Muscle layer of colon (tissue), 2 donors: Measurements from ENCODE around the gene CXXC5.

ENCODE experiments used
- H3K27ac ChIP-seq: one replicate; pipeline ENCODE4 v1.7.0; 2013; ENCODE audit warnings: low read depth, mild to moderate bottlenecking, low read length, moderate library complexity
- H3K27me3 ChIP-seq, 2 donors: one replicate each; pipeline ENCODE4 v1.7.0; 2013; ENCODE audit warnings: low read length in 2 of 2, mild to moderate bottlenecking in 2 of 2; ENCODE audit not compliant: insufficient read depth in 2 of 2, control insufficient read depth in 1 of 2
- H3K36me3 ChIP-seq: one replicate; pipeline ENCODE4 v1.7.0; 2013; ENCODE audit warnings: mild to moderate bottlenecking, low read length; ENCODE audit not compliant: insufficient read depth
- H3K4me1 ChIP-seq: one replicate; pipeline ENCODE4 v1.7.0; 2013; ENCODE audit warnings: mild to moderate bottlenecking, low read length; ENCODE audit not compliant: insufficient read depth
- H3K4me3 ChIP-seq, 2 donors: one replicate each; pipeline ENCODE4 v1.7.0; 2013; ENCODE audit warnings: low read length in 2 of 2, low read depth in 1 of 2, mild to moderate bottlenecking in 1 of 2, moderate library complexity in 1 of 2
- H3K9ac ChIP-seq: one replicate; pipeline ENCODE4 v1.7.0; 2013; ENCODE audit warnings: low read length
- H3K9me3 ChIP-seq: one replicate; pipeline ENCODE4 v1.7.0; 2013; ENCODE audit warnings: mild to moderate bottlenecking, low read length
- donor health status: abdominal sarcoma.
- donor health status: Adenocarcinoma of cecum.

CXXC5 gene

GRCh38 chr5:139646912-139647505 lies 1.1 kb upstream of the CXXC5 start:
- peak overlapping the region in 1 of 2 donors; percentile 53 for H3K4me3 ChIP-seq
- no peaks in the 10 kb centered on the region for H3K36me3 ChIP-seq
- no peaks in the 10 kb centered on the region for H3K9me3 ChIP-seq
- H3K27me3 ChIP-seq, result peaks cover 0 to 16% of the 10 kb centered on the region in 2 donors
- H3K27ac ChIP-seq, result no peak overlapping the region
- H3K9ac ChIP-seq, result peak overlapping the region; percentile 20
- H3K4me1 ChIP-seq, result peaks cover 28% of the 10 kb centered on the region

- Histone ChIP-seq H3K4me1 (peaks cover 34% of the 10 kb centered on the region), H3K36me3 (no peaks in the 10 kb centered on the region), H3K27me3 (peaks cover 0 to 16% of the 10 kb centered on the region in 2 donors), H3K4me3 (peak overlapping the region; percentile 53 to 97), H3K27ac (no peak overlapping the region), H3K9ac (peak overlapping the region; percentile 20), H3K9me3 (no peaks in the 10 kb centered on the region)
Measured at GRCh38 chr5:139647506-139648204, 494 bp upstream of the CXXC5 start.

GRCh38 chr5:139649082-139649991 lies 1.2 kb downstream of the CXXC5 start:
- Histone ChIP-seq H3K36me3 (no peaks in the 10 kb centered on the region), H3K4me3 (peak overlapping the region; percentile 80 to 97), H3K4me1 (peaks cover 51% of the 10 kb centered on the region), H3K9me3 (no peaks in the 10 kb centered on the region), H3K27ac (peak overlapping the region; percentile 79), H3K9ac (peak overlapping the region; percentile 53), H3K27me3 (peaks cover 0 to 16% of the 10 kb centered on the region in 2 donors)

- no peaks in the 10 kb centered on the region for H3K9me3 ChIP-seq
- peak overlapping the region; percentile 79 for H3K27ac ChIP-seq
- H3K9ac ChIP-seq, result peak overlapping the region; percentile 53
- no peaks in the 10 kb centered on the region for H3K36me3 ChIP-seq
- H3K4me3 ChIP-seq, result peak overlapping the region; percentile 80 to 97
- peaks cover 0 to 16% of the 10 kb centered on the region in 2 donors for H3K27me3 ChIP-seq
- H3K4me1 ChIP-seq, result peaks cover 59% of the 10 kb centered on the region
Measured at GRCh38 chr5:139650031-139650688, 2.0 kb downstream of the CXXC5 start.

- H3K9ac ChIP-seq, result no peak overlapping the region
- no peaks in the 10 kb centered on the region for H3K9me3 ChIP-seq
- peak overlapping the region; percentile 80 to 97 for H3K4me3 ChIP-seq
- peaks cover 64% of the 10 kb centered on the region for H3K4me1 ChIP-seq
- peak overlapping the region; percentile 79 for H3K27ac ChIP-seq
- peaks cover 0 to 16% of the 10 kb centered on the region in 2 donors for H3K27me3 ChIP-seq
- no peaks in the 10 kb centered on the region for H3K36me3 ChIP-seq
Measured at GRCh38 chr5:139650689-139651042, 2.5 kb downstream of the CXXC5 start.

GRCh38 chr5:139651043-139651834 lies 3.1 kb downstream of the CXXC5 start:
- Histone ChIP-seq H3K4me3 (peak overlapping the region; percentile 80 to 97), H3K36me3 (no peaks in the 10 kb centered on the region), H3K27ac (peak overlapping the region; percentile 79), H3K4me1 (peaks cover 70% of the 10 kb centered on the region), H3K9ac (peak overlapping the region; percentile 27), H3K27me3 (peaks cover 0 to 16% of the 10 kb centered on the region in 2 donors), H3K9me3 (no peaks in the 10 kb centered on the region)

- H3K4me3 ChIP-seq, result peak overlapping the region in 1 of 2 donors; percentile 80
- no peaks in the 10 kb centered on the region for H3K36me3 ChIP-seq
- H3K9me3 ChIP-seq, result no peaks in the 10 kb centered on the region
- H3K9ac ChIP-seq, result peak overlapping the region; percentile 37
- H3K27me3 ChIP-seq, result peaks cover 0 to 16% of the 10 kb centered on the region in 2 donors
- H3K4me1 ChIP-seq, result peaks cover 74% of the 10 kb centered on the region
- peak overlapping the region; percentile 83 for H3K27ac ChIP-seq
Measured at GRCh38 chr5:139651853-139652787, 4.0 kb downstream of the CXXC5 start.

- Histone ChIP-seq H3K9me3 (no peaks in the 10 kb centered on the region), H3K36me3 (no peaks in the 10 kb centered on the region), H3K27me3 (peaks cover 0 to 16% of the 10 kb centered on the region in 2 donors), H3K4me3 (peak overlapping the region in 1 of 2 donors; percentile 80), H3K27ac (peak overlapping the region; percentile 83), H3K4me1 (peaks cover 72% of the 10 kb centered on the region), H3K9ac (peak overlapping the region; percentile 37)
Measured at GRCh38 chr5:139652788-139653241, 4.7 kb downstream of the CXXC5 start.

- Histone ChIP-seq H3K4me1 (peaks cover 80% of the 10 kb centered on the region), H3K27me3 (peaks cover 0 to 16% of the 10 kb centered on the region in 2 donors), H3K9me3 (no peaks in the 10 kb centered on the region), H3K9ac (no peak overlapping the region), H3K4me3 (no peak overlapping the region), H3K27ac (peak overlapping the region; percentile 83), H3K36me3 (no peaks in the 10 kb centered on the region)
Measured at GRCh38 chr5:139653616-139654015, 5.5 kb downstream of the CXXC5 start.
